K562 (cell line): Measurements from ENCODE around the gene CCK. TPM values are rescaled to one million over a fixed set of nuclear protein-coding genes. Genes with fewer than 3 reads are reported as not detected.

Experiments used
- ATAC-seq: fragments of 200-7000 bp; cut with Tn5 transposase; 3 replicates; pipeline ENCODE4 v1.9.1; 2020; ENCODE audit warnings: moderate library complexity
- BruUV-seq: library from RNA; stranded (reverse); fragments of 400-500 nt; replicated peaks from 2 replicates; lab custom pipeline; 2021; lab: Mats Ljungman, UMichigan
- CTCF ChIA-PET: fragments of 300-600 bp; formaldehyde crosslinking; extraction: SDS; loops from one replicate; lab custom pipeline; 2021; ENCODE audit warnings: low intra/inter-chr PET ratio; lab: Yijun Ruan, JAX
- POLR2A ChIA-PET: fragments of 300-600, 350-650 bp; sonication (Branson Sonifier 250); formaldehyde crosslinking; extraction: SDS; loops from one replicate; lab custom pipeline; 2021; ENCODE audit warnings: antibody characterized with exemption, inconsistent platforms; lab: Yijun Ruan, JAX
- DNase-seq, 4 experiments: peaks; one replicate each; pipeline versions ENCODE4 v3.0.0 to v3.0.0-alpha.2; 2011 to 2018; ENCODE audit warnings: low spot score in 3 of 4, mixed read lengths in 3 of 4; ENCODE audit errors: extremely low read depth in 1 of 4
- FAIRE-seq: peaks from 2 replicates; lab custom pipeline; 2011; peaks lifted over from hg19 to GRCh38; lab: Jason Lieb, UNC
- H2AFZ ChIP-seq: 2 replicates; pipeline ENCODE4 v1.6.0; 2011; ENCODE audit warnings: low read depth, low read length, control low read depth, inconsistent platforms
- H3K27ac ChIP-seq: fragments of 200-600 bp; 3 replicates; pipeline ENCODE4 v1.8.0; 2011; ENCODE audit warnings: low read depth, mild to moderate bottlenecking, control low read depth, inconsistent platforms, low read length, moderate library complexity, mixed read lengths; ENCODE audit errors: extremely low read depth
- H3K27me3 ChIP-seq, 2 experiments: fragments of 300-600 bp in 1 of 2; 2 replicates in 1 of 2; 3 replicates in 1 of 2; pipeline versions ENCODE4 v1.6.0 to v1.8.0; 2011; ENCODE audit warnings: inconsistent platforms in 2 of 2, low read length in 2 of 2, mild to moderate bottlenecking in 1 of 2, mixed read lengths in 1 of 2, moderate library complexity in 1 of 2; ENCODE audit not compliant: control insufficient read depth in 2 of 2, insufficient read depth in 2 of 2
- H3K36me3 ChIP-seq: fragments of 300-600 bp; 3 replicates; pipeline ENCODE4 v1.8.0; 2011; ENCODE audit warnings: mild to moderate bottlenecking, low read length, inconsistent platforms; ENCODE audit not compliant: control insufficient read depth, insufficient read depth
- H3K4me1 ChIP-seq, 2 experiments: fragments of 200-600 bp in 1 of 2; replicated peaks in 1 of 2; 2 replicates in 1 of 2; 3 replicates in 1 of 2; pipeline versions ENCODE4 v1.5.1 to v1.8.0; 2011; ENCODE audit warnings: inconsistent platforms in 2 of 2, low read length in 2 of 2, mild to moderate bottlenecking in 1 of 2, mixed read lengths in 1 of 2, moderate library complexity in 1 of 2; ENCODE audit not compliant: control insufficient read depth in 2 of 2, insufficient read depth in 2 of 2
- H3K4me2 ChIP-seq: 2 replicates; pipeline ENCODE4 v1.6.1; 2011; ENCODE audit warnings: low read length, control low read depth, inconsistent platforms, mixed read lengths; ENCODE audit not compliant: insufficient read depth
- H3K4me3 ChIP-seq: fragments of 200-600 bp; sonication (generic), shearing (Covaris generic); 2 replicates; pipeline ENCODE4 v1.5.1; 2016; ENCODE audit warnings: control low read depth, inconsistent platforms
- H3K79me2 ChIP-seq: fragments of 200-600 bp; 3 replicates; pipeline ENCODE4 v1.8.0; 2011; ENCODE audit warnings: low read length, inconsistent platforms; ENCODE audit not compliant: control insufficient read depth, insufficient read depth
- H3K9ac ChIP-seq, 2 experiments: 2 replicates each; pipeline versions ENCODE4 v1.6.0 to v1.6.1; 2011; ENCODE audit warnings: low read depth in 2 of 2, low read length in 2 of 2, control low read depth in 1 of 2, inconsistent platforms in 1 of 2, mild to moderate bottlenecking in 1 of 2, mixed read lengths in 1 of 2; ENCODE audit not compliant: insufficient read depth in 1 of 2
- H3K9me1 ChIP-seq: one replicate; pipeline ENCODE4 v1.6.0; 2011; ENCODE audit warnings: inconsistent platforms, mild to moderate bottlenecking, low read length, moderate library complexity; ENCODE audit not compliant: control insufficient read depth, insufficient read depth
- H3K9me3 ChIP-seq: replicated peaks from 2 replicates; pipeline ENCODE4 v1.5.1; 2011; ENCODE audit warnings: low read depth, low read length, inconsistent platforms; ENCODE audit not compliant: control insufficient read depth, insufficient read depth
- H4K20me1 ChIP-seq: replicated peaks from 2 replicates; pipeline ENCODE4 v1.6.1; 2011; ENCODE audit warnings: low read length, inconsistent platforms, mixed read lengths; ENCODE audit not compliant: control insufficient read depth, insufficient read depth
- CBFA2T3 ChIP-seq: fragments of 450-650 bp; IDR thresholded peaks from 2 replicates; pipeline ENCODE4 v1.6.1; 2017
- ESRRA ChIP-seq: fragments of 450-650 bp; IDR thresholded peaks from 2 replicates; pipeline ENCODE4 v1.6.1; 2014; ENCODE audit warnings: low read depth, mild to moderate bottlenecking, moderate library complexity, borderline replicate concordance
- ID3 ChIP-seq, 2 experiments: fragments of 250-450 bp in 1 of 2; fragments of 450-650 bp in 1 of 2; sonication (Bioruptor Pico) in 1 of 2; IDR thresholded peaks; 2 replicates each; pipeline versions ENCODE4 v1.6.1 to v1.8.0; 2016 to 2021; ENCODE audit warnings: mild to moderate bottlenecking in 2 of 2, moderate library complexity in 2 of 2, missing compliant biosample characterization in 1 of 2, missing genetic modification characterization in 1 of 2
- NR2F6 ChIP-seq: fragments of 450-650 bp; formaldehyde crosslinking; IDR thresholded peaks from 2 replicates; pipeline ENCODE4 v1.4.0; 2020; ENCODE audit warnings: mild to moderate bottlenecking
- PRDM10 ChIP-seq: fragments of 450-650 bp; IDR thresholded peaks from 2 replicates; pipeline ENCODE4 v1.6.1; 2018; ENCODE audit not compliant: partially characterized antibody
- RBM22 ChIP-seq: fragments of 200-400 bp; formaldehyde crosslinking; IDR thresholded peaks from 2 replicates; pipeline ENCODE4 v1.6.1; 2018; ENCODE audit warnings: low read length, low read depth; ENCODE audit not compliant: poor library complexity, severe bottlenecking
- ZNF197 ChIP-seq: fragments of 200-800 bp; sonication (Bioruptor generic); IDR thresholded peaks from 2 replicates; pipeline ENCODE4 v1.6.1; 2016; ENCODE audit warnings: low read depth, missing genetic modification characterization, missing compliant biosample characterization
- ZNF395 ChIP-seq: fragments of 200-800 bp; sonication (Bioruptor generic); IDR thresholded peaks from 2 replicates; pipeline ENCODE4 v1.6.1; 2017; ENCODE audit warnings: missing genetic modification characterization, missing compliant biosample characterization
- WGBS: fragments of 100-300 bp; shearing (Covaris generic); methylation state at CpG from one replicate; pipeline ENCODE4 v1.1.6; 2016; ENCODE audit warnings: low coverage, mixed read lengths; ENCODE audit not compliant: insufficient coverage; ENCODE audit errors: missing lambda C conversion rate; 5-methylcytosine and 5-hydroxymethylcytosine counted together
- in situ Hi-C: fragments of 300-500 bp; cut with MboI; formaldehyde crosslinking; loops from 4 replicates; pipeline ENCODE4 v1.15.0; 2018; ENCODE audit warnings: inconsistent platforms, mixed read lengths
- intact Hi-C: fragments of 100-400 bp; cut with micrococcal nuclease; formaldehyde crosslinking; loops from 2 replicates; pipeline ENCODE4 v1.14.2; 2022
- polyA plus RNA-seq, 8 experiments: library from polyadenylated mRNA; depleted of rRNA in 4 of 8; stranded (reverse) in 5 of 8; unstranded in 3 of 8; fragments of >200 nt; fragmentation: Nextera tagmentation in 2 of 8; fragmentation: Illumina TruSeq in 1 of 8; extraction: Ambion mirVana in 2 of 8; extraction: Trizol in 1 of 8; gene quantifications; 2 replicates each; pipeline versions ENCODE4 v1.2.1 to v1.2.3, GENCODE V29; 2011 to 2014; ENCODE audit warnings: inconsistent platforms in 1 of 8, missing spikeins in 1 of 8
- total RNA-seq, 7 experiments: library from RNA; depleted of rRNA in 6 of 7; stranded (reverse); fragments of >200 nt in 6 of 7; fragmentation: Illumina TruSeq in 2 of 7; extraction: Trizol in 2 of 7; gene quantifications; 2 replicates each; pipeline versions ENCODE4 v1.2.1 to v1.2.3, GENCODE V29; 2011 to 2021; ENCODE audit warnings: low replicate concordance in 1 of 7

Gene CCK
- total and polyA plus RNA-seq, 9 of the 15 experiments (the other 6 are each of a cell fraction or from before 2014, with no cell fraction given): not detected

- H3K9me1 ChIP-seq: no peaks in the 10 kb centered on the region
- CTCF ChIA-PET: no interaction called here
- H2AFZ ChIP-seq: no peak overlapping the region
- no peak overlapping the region for H3K27ac ChIP-seq
- 0% methylated on average over 7 of the region's 7 CpGs for WGBS
- no peaks in the 10 kb centered on the region for H3K9me3 ChIP-seq
- in situ Hi-C loops: no loop called here
- H3K79me2 ChIP-seq: no peaks in the 10 kb centered on the region
- POLR2A ChIA-PET: no interaction called here
- H3K36me3 ChIP-seq: no peaks in the 10 kb centered on the region
- H3K4me3 ChIP-seq: no peak overlapping the region
- H3K9ac ChIP-seq: no peak overlapping the region
- peaks cover 4% of the 10 kb centered on the region; the same call in 1 of the 2 replicates for H4K20me1 ChIP-seq
- FAIRE-seq: no peak
- H3K4me2 ChIP-seq: no peak overlapping the region
- intact Hi-C loops: no loop called here
- TF ChIP-seq ESRRA (no peak), CBFA2T3 (0 out of 2 replicates have a peak, but pooled peaks have one; percentile 18), ID3 (CRISPR knock-in tag; IDR thresholded peaks at IDR 0.05) (no peak), ID3 (tag; IDR thresholded peaks at IDR 0.05) (no peak)
- TF ChIP-seq, all 486 proteins: peak for 1
- no peak for ATAC-seq
- peak in 1 of 4 experiments; percentile 12 for DNase-seq
- no TSS peak for BruUV-seq
- Histone ChIP-seq H3K27me3 (peaks cover 8 to 28% of the 10 kb centered on the region in 2 experiments; a peak in 4 of 5 replicates), H3K4me1 (no peaks in the 10 kb centered on the region; a peak in 1 of 5 replicates)
These were observed 9.0 kb downstream of the CCK start for GRCh38 chr3:42257007-42257406.

GRCh38 chr3:42256135-42256819 lies 9.7 kb downstream of the CCK start:
- no peaks in the 10 kb centered on the region for H3K36me3 ChIP-seq
- DNase-seq (no peak), ATAC-seq (no peak), FAIRE-seq (no peak)
- H3K4me1 ChIP-seq: no peaks in the 10 kb centered on the region; a peak in 1 of 5 replicates
- H3K4me2 ChIP-seq: no peak overlapping the region
- BruUV-seq: no TSS peak
- ChIA-PET POLR2A (no interaction called here), CTCF (no interaction called here)
- WGBS: 0% methylated on average over 1 of the region's 1 CpG
- H4K20me1 ChIP-seq: peaks cover 4% of the 10 kb centered on the region; the same call in 1 of the 2 replicates
- H3K9me3 ChIP-seq: no peaks in the 10 kb centered on the region
- no peak overlapping the region for H2AFZ ChIP-seq
- H3K4me3 ChIP-seq: no peak overlapping the region
- H3K27me3 ChIP-seq: peaks cover 8 to 32% of the 10 kb centered on the region in 2 experiments; a peak in 4 of 5 replicates
- no peak overlapping the region for H3K9ac ChIP-seq
- no peaks in the 10 kb centered on the region for H3K79me2 ChIP-seq
- in situ Hi-C loops: no loop called here
- TF ChIP-seq ZNF395 (CRISPR knock-in tag): no peak
- no peak for TF ChIP-seq RBM22
- TF ChIP-seq PRDM10: no peak
- TF ChIP-seq NR2F6 (CRISPR knock-in tag): no peak
- TF ChIP-seq ZNF197: no peak
- TF ChIP-seq, all 486 proteins: peak for 0
- Histone ChIP-seq H3K27ac (no peak overlapping the region), H3K9me1 (no peaks in the 10 kb centered on the region)
- intact Hi-C loops: no loop called here
